Measurements from ENCODE around the gene ZNRF3.
"Not testable (repeated sequence)": the region's sequence is repeated elsewhere in the genome, so short reads cannot be mapped to it uniquely, and the experiment has no call there.

Gene ZNRF3

DNA sequence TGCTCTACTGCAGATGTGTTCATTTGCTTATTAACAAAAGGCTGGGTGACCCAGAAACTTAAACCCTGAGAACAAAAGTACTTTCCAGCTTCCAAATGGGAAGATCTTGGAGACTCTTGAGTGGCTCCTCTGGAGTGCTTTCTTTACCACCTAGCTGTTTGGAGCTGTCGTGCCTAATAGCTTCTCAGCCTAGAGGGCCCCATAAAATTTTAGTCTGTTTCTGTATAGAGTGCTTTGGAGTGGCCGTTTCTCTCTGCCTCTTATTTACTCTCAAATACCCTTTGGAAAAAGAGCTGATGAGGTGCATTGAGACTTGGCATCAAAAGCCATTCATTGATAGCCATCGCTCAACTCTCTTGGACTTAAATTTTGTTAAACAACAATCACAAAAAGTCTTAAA is 50.7 kb downstream of the ZNRF3 start:
- DNase-seq, result peak; percentile 14

- DNase-seq, result no peak
Observed at GRCh38 chr22:28935140-28935539, 51.8 kb downstream of the ZNRF3 start.

GRCh38 chr22:28935713-28936112 is 52.3 kb downstream of the ZNRF3 start:
- no peak for DNase-seq

DNA sequence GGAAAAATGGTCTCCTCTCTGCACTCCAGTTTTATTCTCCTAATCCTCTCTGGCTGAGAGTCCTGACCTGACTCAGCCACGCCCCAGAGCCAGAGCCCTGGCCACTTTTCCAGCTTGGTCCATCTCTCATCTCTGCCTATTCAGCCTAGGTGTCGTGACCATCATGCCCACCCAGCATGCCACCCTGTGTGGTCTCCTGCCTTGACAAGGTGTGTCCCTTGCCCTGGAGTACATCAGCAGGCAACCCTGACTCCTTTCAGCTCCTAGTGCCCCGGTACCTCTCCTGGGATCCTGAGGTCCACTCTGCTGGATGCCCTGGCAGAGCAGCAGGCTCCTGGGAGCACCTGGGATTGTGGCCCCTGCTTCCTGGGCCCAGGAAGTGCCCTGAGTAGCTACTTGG is 52.8 kb downstream of the ZNRF3 start:
- no peak for DNase-seq

- no peak for DNase-seq
Observed at GRCh38 chr22:28937206-28938025, 54.0 kb downstream of the ZNRF3 start.

- no peak for DNase-seq
Observed at GRCh38 chr22:28938286-28938833, 55.0 kb downstream of the ZNRF3 start.

DNA sequence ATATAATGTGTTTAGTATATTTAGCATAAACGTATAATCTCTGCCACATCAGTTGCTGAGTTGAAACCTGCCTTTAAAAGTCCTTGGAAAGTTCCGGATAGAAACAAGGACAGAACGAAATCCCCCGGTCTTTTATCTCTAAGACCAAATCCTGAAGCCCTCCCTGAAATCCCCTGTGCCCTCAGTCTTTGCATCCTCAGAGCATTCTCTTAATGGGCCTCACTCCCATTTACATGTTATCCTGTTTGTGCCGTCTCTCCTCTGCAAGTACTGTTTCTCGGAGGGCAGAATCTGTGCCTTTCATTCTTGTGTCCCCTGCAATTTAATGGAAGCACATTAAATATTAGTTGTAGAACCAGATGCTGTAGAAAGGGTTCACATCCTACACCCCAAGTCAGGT is 56.0 kb downstream of the ZNRF3 start:
- DNase-seq, result no peak

DNA sequence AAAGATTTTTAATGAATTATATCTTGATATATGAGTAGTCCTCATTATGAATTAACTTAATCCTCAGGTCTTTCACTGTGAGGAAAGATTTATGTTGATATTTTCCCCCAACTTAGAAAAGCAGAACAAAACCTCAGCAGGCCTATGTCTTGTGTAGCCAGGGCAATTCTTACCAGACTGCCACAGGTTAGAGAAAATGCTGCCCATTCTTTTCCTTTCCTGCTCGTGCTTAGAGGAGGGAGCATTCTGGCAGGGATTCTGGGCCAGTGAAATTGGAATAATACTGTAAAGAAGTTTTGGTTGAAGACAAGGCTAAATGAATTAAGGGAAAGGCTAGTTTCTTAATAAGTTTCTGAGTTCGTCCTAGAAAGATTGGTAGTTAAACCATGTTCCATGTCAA is 56.6 kb downstream of the ZNRF3 start:
- DNase-seq, result no peak

GRCh38 chr22:28940441-28940840 is 57.1 kb downstream of the ZNRF3 start:
- no peak for DNase-seq

DNA sequence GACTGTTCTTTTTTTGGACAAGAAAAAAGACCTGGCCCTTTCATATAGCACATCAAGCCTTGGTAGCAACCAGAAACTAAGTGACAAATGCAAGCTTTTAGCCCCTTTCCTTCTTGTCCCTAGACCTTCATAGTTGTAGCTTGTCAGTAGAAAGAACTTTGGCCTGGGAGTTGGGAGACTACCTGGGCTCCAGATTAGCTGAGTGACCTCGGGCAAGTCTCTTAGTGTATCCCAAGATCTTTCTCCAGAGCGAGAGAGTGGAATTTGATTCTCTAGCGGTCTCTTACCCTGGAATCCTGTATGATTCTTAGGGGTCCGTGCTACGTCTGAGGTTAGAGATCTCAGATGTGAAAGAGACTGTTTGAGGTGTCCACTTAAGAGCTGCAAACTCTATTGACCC is 59.0 kb downstream of the ZNRF3 start:
- DNase-seq, result no peak

GRCh38 chr22:28942801-28943500 is 59.6 kb downstream of the ZNRF3 start:
- no peak for DNase-seq

GRCh38 chr22:28943501-28943879 is 60.1 kb downstream of the ZNRF3 start:
- no peak for DNase-seq

GRCh38 chr22:28947125-28947524 is 63.8 kb downstream of the ZNRF3 start:
- DNase-seq, result no peak

GRCh38 chr22:28948424-28948823 is 65.1 kb downstream of the ZNRF3 start:
- DNase-seq, result no peak

DNA sequence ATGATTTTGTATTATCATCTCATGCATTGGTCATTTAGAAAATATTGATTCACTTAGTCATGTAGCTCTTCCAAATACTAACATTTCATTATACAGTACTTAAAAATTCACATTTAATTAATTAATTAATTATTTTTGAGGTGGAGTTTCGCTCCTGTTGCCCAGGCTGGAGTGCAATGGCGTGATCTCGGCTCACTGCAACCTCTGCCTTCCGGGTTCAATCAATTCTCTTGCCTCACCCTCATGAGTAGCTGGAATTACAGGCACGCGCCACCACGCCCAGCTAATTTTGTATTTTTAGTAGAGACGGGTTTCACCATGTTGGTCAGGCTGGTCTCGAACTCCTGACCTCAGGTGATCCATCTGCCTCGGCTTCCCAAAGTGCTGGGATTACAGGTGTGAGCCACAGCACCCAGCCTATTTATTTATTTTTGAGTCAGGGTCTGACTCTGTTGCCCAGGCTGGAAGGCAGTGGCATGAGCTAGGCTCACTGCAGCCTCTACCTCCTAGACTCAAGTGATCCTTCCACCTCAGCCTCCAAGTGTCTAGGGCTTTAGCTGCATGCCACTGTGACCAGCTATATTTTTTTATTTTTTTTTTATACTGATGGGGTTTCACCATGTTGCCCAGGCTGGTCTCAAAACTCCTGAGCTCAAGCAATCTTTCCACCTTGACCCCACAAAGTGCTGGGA is 65.6 kb downstream of the ZNRF3 start:
- not testable (repeated sequence) for DNase-seq

DNA sequence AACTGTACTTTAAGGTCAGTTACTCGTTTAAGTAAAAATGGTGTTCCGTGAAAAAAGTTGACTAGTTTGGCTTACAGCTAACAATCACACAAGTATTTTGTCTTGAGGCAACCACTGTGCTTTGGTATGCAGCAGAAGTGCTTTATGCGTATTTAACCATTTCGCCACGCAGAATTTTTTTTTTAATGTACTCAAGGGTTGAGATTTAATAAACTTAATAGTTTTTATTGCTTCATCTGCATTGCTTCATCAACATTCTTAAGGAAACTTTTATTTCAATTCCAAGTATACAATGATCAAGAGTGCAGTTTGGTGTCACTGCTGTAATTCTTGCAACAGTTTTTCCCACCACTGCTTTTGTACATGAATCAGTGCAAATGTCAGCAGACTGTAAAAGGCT is 66.4 kb downstream of the ZNRF3 start:
- DNase-seq, result no peak

DNA sequence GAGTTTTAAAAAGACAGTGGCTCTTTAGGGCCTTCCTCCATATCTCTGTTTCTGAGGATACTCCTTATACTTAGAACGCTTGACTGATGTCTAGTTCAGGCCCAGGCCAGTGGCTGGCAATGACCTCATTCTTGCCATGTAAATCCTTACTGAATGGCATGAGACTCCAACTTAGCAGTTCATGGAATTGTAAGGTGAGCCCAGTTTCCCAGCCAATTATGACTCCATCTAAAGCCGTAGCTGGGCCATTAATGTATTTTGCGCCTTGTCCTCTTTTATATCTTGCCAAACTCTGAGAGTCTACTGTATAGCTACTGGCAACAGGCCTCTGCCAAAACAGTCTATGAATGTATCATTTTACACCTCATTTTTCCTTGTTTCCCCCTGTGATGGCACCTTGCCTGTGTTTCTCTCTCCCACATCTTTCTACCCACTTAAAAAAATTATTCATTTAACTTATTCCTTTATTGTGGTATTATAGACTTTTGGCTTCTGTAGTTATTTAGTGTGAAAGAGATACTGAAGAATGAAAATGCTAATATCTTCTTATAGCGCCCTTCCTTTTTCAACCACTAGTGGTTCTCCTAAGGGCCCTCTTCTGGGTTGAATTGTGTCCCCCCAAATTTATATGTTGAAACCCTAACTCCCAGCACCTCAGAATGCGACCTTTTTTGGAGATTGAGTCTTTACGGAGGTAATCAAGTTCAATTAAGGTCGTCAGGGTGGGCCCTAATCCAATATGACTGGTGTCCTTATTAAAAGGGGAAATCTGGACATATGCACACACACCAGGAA is 67.4 kb downstream of the ZNRF3 start:
- no peak for DNase-seq

- no peak for DNase-seq
Observed at GRCh38 chr22:28951530-28951929, 68.2 kb downstream of the ZNRF3 start.

DNA sequence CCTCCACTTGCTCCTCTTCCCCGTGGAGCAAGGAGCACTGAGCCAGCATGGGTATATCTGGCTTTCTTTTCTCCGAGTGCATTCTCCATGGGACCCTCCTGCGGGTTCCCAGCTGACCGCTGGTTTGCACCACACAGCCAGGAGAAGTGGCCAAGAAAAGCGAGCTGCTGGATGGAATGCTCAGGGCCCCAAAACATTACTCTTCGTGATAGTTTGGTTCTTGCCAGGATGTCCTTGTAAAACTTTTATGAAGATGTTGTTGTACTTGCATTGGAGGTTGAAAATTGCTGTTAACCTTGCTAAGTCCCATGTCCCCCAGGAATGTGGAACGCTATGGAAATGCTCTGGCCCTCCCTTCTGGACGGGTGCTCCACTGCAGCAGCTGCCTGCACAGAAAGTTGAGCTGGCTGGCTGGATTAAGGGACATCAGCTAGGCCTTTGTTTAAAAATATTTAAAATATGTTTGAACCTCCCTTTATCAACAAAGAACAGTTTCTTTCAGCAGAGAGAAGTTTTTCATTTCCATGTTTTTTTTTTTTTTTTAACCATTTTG is 68.7 kb downstream of the ZNRF3 start:
- DNase-seq, result no peak

- no peak for DNase-seq
Observed at GRCh38 chr22:28952857-28953256, 69.5 kb downstream of the ZNRF3 start.

DNA sequence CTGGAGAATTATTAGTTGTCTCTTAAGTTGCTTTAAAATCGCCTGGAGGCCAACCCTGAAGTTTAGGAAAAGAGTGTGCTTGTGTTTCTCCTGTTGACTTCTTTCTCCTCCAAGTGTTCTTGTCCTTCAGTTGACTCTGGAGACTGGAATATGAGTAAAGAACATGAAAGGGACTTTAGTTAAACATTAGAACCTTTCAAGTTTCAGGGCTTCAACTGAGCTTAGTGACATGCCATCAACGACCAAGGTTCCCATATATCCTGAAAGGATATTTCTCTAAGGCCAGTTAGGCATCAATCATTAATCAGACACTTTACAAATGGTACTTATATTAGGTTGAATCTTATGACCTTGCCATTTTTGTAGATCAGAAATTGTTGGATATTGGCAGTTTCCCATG is 70.0 kb downstream of the ZNRF3 start:
- DNase-seq, result no peak
